Activated naive CD8-positive, alpha-beta T cell treated with anti-CD3 and anti-CD28 coated beads, Interleukin-2, amount 50 U/mL, for 16 hours (primary cell): ENCODE measurements around the gene ADARB2.
"Not testable (repeated sequence)": the region's sequence is repeated elsewhere in the genome, so short reads cannot be mapped to it uniquely, and the experiment has no call there.

ENCODE experiments used
- DNase-seq: peaks from one replicate; pipeline ENCODE4 v3.0.0-alpha.2; 2020; ENCODE audit warnings: low read depth, low spot score

The ADARB2 gene

GRCh38 chr10:1268831-1269230, 468.5 kb downstream of the ADARB2 start:
- no peak for DNase-seq

DNA sequence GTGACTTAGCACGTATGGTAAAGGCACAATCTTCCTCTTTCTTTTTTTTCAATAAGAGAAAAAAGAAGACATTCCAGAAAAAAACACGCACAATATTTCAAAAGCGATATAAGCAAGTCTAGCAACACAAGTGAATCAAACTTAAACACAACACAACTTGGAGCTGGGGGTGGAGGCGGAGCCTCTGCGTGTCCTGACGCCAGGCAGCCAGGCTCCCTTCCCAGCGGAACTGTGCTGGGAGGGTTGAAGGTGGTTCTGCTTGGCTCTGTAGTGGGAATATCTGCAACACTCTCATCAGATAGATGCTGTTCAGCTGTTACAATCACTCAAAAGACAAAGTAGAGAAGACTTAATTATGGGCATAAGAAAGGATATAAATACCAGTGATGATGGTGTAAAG, 469.8 kb downstream of the ADARB2 start:
- no peak for DNase-seq

GRCh38 chr10:1267148-1267547, 470.2 kb downstream of the ADARB2 start:
- DNase-seq: no peak

DNA sequence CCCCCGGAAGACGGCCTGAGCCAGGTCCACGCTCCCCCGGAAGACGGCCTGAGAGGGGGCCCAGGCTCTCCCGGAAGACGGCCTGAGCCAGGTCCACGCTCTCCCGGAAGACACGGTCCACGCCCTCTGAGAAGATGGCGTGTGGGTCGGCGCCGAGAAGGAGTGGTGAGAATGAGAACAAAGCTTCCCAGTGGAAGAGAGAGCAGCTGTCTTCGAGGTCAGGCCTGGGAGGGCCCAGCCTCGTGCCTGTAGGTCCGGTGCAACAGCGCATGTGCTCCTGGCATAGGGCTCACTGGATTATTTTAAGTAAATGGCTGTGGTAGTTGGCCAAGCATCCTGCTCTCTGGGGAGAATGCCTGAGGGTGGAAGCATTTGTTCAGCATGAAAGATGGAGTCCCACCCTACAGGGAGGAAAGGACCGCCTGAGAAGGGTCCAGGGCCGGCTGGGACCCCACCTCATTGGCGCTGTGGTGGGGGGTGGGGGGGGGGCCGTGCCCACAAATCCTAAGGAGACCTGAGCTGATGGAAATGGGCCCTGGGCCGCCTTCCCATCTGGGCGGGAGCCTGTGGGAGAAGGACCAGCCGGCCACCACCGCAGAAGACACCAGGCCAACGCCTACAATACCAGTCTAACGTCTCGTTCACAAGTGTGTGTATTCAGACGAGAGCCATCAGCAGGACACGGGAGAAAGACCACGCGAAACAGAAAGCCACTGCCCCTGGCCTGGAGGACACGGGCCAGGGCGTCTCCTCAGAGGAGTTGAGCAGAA, 471.1 kb downstream of the ADARB2 start:
- DNase-seq: no peak

- no peak for DNase-seq
These were observed 473.3 kb downstream of the ADARB2 start for GRCh38 chr10:1264001-1264400.

DNA sequence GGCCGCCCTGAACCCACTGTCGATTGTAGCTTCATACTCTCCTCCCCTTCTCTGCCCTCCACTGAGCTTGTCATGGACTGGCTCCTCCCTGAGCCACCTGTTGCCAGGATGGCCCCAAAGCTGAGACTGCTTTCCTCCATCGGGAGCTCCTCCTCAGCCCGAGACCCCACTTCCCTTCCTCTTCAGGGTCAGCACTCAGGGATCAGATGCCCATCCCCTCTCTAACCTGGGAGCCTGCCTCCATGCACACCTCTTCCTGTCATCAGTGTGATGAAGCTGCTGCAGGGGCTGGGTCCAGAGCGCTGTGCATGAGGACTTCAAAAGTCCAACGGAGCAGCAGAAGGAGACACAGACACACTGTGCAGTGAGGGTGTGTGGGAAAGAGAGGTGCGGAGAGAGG, 480.1 kb downstream of the ADARB2 start:
- DNase-seq: no peak

- no peak for DNase-seq
These were observed 480.9 kb downstream of the ADARB2 start for GRCh38 chr10:1256432-1256725.

GRCh38 chr10:1255600-1256431, 481.5 kb downstream of the ADARB2 start:
- no peak for DNase-seq

GRCh38 chr10:1255118-1255517, 482.2 kb downstream of the ADARB2 start:
- DNase-seq: no peak

DNA sequence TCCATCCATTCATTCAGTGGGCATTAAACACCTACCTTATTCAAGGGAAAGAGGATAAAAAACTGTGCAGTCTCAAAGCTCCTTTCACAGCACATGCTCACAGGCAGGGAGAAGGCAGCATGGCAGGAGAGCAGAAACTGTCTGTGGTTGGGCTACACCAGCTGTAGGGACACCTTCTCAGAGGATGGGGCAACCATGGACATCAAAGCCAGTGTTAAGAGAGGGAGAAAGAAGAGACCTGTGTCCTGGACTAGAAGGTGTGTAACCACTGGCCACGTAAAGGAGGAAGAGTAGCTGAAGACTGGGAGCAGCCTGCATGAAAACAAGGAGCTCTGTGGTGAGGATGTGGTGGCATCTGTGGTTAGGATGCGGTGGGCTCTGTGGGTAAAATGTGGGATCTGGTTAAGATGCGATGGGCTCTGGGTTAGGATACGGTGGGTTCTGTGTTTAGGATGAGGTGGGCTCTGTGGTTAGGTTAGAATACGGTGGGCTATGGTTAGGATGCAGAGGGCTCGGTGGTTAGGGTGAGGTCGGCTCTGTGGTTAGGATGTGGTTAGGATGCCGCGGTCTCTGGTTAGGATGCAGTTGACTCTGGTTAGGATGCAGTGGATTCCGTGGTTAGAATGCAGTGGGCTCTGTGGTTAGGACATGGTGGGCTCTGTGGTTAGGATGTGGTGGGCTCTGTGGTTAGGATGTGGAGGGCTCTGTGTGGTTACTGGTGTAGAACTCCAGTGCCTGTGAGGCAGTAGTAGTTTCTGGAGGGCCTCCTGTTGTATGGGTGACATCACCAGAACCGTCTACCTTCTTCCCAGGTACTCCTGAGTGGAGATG, 483.6 kb downstream of the ADARB2 start:
- no peak for DNase-seq

GRCh38 chr10:1251769-1252168, 485.6 kb downstream of the ADARB2 start:
- no peak for DNase-seq

DNA sequence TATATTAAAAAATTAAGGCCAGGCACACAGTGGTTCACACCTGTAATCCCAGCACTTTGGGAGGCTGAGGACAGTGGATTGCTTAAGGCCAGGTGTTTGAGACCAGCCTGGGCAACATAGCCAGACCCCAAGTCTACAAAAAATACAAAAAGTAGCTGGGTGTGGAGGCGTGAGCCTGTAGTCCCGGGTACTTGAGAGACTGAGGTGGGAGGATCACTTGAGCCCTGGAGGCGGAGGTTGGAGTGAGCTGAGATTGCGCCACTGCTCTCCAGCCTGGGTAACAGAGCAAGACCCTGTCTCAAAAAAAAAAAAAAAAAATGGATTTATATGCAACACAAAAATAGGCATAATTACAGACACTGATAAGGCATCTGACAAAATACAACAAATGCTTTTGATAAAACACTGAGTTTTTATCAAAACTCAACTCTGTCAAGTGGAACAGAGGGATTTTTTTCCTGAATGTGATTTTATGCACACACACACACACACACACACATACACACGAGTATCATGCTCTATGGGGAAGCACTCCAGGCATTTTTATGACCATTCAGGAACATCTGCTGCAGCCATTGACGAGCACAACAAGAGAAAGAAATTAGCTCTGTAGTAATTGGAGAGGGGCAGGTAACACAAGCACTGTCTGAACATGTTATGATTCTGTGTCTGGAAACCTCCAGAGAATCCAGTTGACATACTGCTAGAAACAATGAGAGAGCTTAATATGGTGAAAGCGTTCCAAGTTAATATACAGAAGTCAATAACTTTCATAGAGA, 488.0 kb downstream of the ADARB2 start:
- no peak for DNase-seq

DNA sequence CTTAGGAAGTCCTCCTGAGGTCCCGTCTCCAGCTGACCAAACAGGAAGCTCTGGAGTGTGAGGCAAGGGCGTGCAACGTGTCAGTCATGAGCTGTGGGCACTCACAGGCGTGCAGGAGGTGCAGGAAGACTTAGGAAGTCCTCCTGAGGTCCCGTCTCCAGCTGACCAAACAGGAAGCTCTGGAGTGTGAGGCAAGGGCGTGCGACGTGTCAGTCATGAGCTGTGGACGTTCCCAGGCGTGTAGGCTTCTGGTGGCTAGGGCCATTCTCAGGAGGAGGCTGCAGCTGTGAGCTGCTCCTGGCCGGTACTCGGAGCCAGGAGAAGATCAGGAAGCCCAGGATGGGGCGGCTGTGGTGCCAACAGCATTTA, 489.1 kb downstream of the ADARB2 start:
- not testable (repeated sequence) for DNase-seq

GRCh38 chr10:1247598-1248261, 489.6 kb downstream of the ADARB2 start:
- no peak for DNase-seq

DNA sequence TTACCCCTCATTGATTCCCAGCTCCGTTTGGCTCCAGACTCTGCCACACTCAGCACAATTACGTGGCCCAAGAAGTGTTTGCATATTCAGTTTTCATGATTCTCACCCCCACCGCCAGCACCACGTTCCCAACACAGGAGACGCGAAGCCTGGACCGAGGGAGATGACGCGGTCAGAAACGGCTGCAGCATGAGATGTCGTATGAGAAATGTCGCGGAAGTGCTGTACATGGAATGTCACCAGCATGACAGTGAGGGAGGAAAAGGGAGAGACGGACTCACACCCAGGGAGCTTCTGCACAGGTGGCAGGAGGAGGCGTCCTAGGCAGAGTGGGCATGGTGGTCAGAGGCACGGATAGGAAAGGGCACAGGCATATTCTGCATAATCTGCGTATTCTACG, 492.8 kb downstream of the ADARB2 start:
- DNase-seq: no peak

DNA sequence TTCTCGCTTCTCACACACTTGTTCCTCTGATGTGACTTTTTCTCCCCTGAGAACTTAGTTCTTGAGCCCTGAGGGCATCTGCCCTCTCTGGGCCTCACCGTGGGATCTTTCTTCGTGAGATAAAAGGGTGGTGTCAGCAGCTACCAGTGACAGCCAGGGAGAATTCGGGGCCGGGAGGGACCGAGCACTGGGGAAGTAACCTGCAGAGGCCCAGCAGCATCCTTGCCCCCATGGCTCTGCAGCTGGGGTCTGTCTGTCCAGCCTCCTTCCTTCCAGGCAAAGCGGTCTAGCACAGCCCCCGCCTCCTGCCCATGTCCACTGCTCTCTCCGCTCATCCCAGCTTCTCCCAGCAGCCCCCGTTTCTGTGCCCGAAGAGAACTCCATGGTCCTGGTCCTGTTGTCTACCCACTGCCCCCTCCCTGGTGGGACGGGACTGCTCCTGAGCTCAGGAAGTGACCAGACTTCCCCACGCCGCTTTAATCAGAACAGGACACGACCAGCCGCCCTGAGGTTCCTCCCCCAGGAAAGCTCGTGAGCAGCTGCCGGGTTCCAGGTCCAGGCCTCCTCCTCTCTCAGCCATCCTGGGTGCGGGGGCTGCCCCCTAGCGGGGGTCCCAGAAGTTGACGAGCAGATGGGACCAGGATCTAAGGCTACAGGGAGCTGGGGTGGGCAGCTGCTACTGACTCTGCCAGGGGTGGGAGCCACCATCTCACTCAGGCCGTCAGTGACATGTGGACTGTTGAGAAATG, 493.7 kb downstream of the ADARB2 start:
- DNase-seq: no peak

DNA sequence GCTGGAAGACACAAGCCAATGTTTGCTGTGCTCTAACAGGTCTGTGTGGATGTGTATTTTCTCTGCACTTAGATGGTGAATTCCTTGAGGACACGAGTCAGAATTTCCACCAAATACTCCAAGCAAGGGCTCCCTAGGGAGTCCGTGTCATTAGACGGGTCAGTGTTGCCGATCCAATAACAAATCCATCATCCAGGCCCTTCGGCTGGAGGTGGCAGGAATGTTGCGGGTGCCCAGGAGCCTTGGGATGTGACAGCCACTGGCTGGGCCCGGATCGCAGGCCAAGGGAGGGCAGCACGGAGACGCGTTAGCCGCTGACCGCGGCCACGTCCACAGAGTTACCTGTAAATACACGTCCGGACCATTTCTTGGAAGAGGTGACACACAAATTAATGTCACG, 494.4 kb downstream of the ADARB2 start:
- no peak for DNase-seq

DNA sequence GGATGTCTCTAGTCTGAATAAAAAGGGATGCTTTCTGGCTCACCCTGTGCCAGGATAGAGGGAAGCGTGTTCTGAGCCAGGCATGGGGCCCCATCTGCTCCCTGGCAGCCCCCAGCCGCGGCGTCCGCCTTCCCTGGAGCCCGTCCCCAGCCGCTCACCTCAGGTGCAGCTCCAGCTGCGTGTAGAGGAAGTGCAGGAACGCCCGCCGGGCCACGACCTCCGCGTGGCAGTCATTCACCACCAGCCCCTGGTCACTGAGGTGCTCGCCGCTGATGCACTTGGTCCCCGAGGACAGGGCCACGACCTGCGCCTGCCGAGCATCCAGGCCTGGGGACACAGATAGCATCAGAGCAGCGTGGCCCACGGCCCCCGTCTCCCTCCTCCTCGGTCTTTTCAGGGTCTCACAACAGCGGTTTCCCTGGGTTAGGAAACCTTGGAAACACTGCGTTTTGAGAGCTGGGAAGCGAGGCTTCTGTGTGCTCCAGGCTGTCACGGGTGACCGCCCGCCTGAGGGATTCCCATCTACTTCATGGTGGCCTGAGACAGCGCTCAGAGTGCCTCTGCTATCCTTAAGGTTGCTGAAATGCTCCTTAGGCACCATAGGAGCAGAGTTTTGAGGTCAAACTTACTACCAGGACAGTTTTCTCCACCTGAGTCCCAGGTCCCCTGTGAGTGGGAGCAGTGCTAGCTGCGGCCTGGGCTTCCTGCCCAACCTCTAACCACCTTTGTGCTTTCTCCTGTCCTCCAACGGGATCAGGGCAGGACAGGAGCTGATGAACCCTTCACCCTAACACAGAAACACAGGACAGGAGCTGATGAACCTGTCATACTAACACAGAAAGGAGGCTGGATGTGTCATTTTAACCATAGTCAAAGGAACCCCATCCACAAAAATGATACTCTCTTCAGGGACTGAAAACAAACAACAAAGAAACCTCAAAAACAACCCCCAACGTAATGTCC, 495.1 kb downstream of the ADARB2 start:
- no peak for DNase-seq

- no peak for DNase-seq
These were observed 495.9 kb downstream of the ADARB2 start for GRCh38 chr10:1241322-1241890.
